Stimulated activated CD8-positive, alpha-beta memory T cell treated with anti-CD3 and anti-CD28 coated beads, Interleukin-7, amount 100 ng/mL, for 24 hours (primary cell): Measurements from ENCODE around the gene SLC47A1.

Source experiments
- DNase-seq: peaks from one replicate; pipeline ENCODE4 v3.0.0-alpha.2; 2020; ENCODE audit warnings: low read depth

The SLC47A1 gene

DNA sequence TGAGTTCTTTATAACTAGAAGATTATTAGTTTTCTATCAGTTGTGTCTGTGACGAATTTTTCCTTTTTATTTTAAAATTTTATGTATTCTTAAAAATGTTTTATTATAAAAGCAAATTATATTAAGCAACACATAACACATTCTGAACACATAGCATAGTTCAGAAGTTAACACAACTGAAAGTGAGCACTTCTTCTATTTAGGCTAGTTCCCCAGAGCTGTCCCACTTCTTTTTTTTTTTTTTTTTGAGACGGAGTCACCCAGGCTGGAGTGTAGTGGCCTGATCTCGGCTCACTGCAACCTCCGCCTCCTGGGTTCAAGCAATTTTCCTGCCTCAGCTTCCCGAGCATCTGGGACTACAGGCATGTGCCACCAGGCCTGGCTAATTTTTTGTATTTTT lies 77.2 kb downstream of the SLC47A1 start:
- no peak for DNase-seq

- no peak for DNase-seq
These were observed 80.3 kb downstream of the SLC47A1 start for GRCh38 chr17:19613979-19614378.

- no peak for DNase-seq
These were observed 81.2 kb downstream of the SLC47A1 start for GRCh38 chr17:19614900-19615299.

- no peak for DNase-seq
These were observed 84.4 kb downstream of the SLC47A1 start for GRCh38 chr17:19618015-19618414.

DNA sequence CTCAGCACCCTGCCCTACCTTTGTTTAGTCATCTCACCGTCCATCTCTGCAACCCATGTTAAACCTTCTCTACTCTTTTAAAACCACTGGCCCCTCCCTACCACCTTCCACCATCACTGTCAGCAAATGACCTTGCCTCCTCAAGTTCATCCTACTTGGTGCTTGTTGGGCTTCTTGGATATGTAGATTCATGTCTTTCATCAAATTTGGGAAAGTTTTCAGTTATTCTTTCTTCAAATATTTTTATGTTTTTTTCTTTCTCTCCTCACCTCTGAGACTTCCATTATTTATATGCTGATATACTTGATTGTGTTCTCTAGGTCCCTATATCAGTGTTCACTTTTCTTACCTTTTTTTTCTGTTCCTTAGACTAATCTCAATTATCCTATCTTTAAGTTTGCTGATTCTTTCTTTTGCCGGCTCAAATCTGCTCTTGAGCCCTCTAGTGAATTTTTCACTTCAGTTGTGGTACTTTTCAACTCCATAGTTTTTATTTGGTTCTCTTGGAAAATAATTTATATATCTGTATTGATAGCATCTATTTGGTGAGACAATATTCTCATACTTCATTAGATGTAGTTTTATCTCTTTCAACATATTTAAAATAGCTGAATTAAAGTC lies 86.2 kb downstream of the SLC47A1 start:
- no peak for DNase-seq

GRCh38 chr17:19621697-19622096 lies 88.0 kb downstream of the SLC47A1 start:
- no peak for DNase-seq

- DNase-seq = no peak
These were observed 92.4 kb downstream of the SLC47A1 start for GRCh38 chr17:19626079-19626478.
